SK-N-SH treated with all-trans-retinoic acid at 6 μM for 48 hours (cell line): ENCODE data around the gene SPTB.

Experiments used
- ARNTL ChIP-seq: fragments of 450-650 bp; formaldehyde crosslinking; IDR thresholded peaks from 2 replicates; pipeline ENCODE4 v1.5.0; 2020; ENCODE audit warnings: low read depth, mild to moderate bottlenecking, moderate library complexity, borderline replicate concordance
- BACH2 ChIP-seq: fragments of 250-450 bp; sonication (Bioruptor Pico); IDR thresholded peaks from 2 replicates; pipeline ENCODE4 v1.9.0; 2021; ENCODE audit warnings: mild to moderate bottlenecking, borderline replicate concordance
- CREB5 ChIP-seq: fragments of 250-450 bp; sonication (Bioruptor Pico); IDR thresholded peaks from 2 replicates; pipeline ENCODE4 v1.5.1; 2020; ENCODE audit warnings: low read depth, mild to moderate bottlenecking, moderate library complexity
- CSDC2 ChIP-seq: fragments of 250-450 bp; sonication (Bioruptor Pico); IDR thresholded peaks from 2 replicates; pipeline ENCODE4 v1.5.0; 2020; ENCODE audit warnings: mild to moderate bottlenecking, moderate library complexity
- ESRRG ChIP-seq: fragments of 250-450 bp; sonication (Bioruptor Pico); IDR thresholded peaks from 2 replicates; pipeline ENCODE4 v1.6.1; 2021; ENCODE audit warnings: mild to moderate bottlenecking
- GLIS3 ChIP-seq: fragments of 250-450 bp; sonication (Bioruptor Pico); IDR thresholded peaks from 2 replicates; pipeline ENCODE4 v1.5.0; 2020; ENCODE audit warnings: mild to moderate bottlenecking, moderate library complexity
- POU6F1 ChIP-seq: fragments of 250-450 bp; sonication (Bioruptor Pico); IDR thresholded peaks from 2 replicates; pipeline ENCODE4 v1.8.0; 2021; ENCODE audit warnings: low read depth, mild to moderate bottlenecking, moderate library complexity, borderline replicate concordance
- PPARA ChIP-seq: fragments of 250-450 bp; sonication (Bioruptor Pico); IDR thresholded peaks from 2 replicates; pipeline ENCODE4 v1.5.0; 2020; ENCODE audit warnings: mild to moderate bottlenecking, borderline replicate concordance
- TCF4 ChIP-seq: fragments of 250-450 bp; sonication (Bioruptor Pico); IDR thresholded peaks from 2 replicates; pipeline ENCODE4 v1.8.0; 2021; ENCODE audit warnings: mild to moderate bottlenecking, moderate library complexity, borderline replicate concordance
- ZFP3 ChIP-seq: fragments of 250-450 bp; sonication (Bioruptor Pico); IDR thresholded peaks from 2 replicates; pipeline ENCODE4 v1.5.0; 2020; ENCODE audit warnings: mild to moderate bottlenecking, moderate library complexity
- ZFP30 ChIP-seq: fragments of 450-650 bp; formaldehyde crosslinking; IDR thresholded peaks from 2 replicates; pipeline ENCODE4 v1.5.0; 2022; ENCODE audit warnings: mild to moderate bottlenecking, moderate library complexity
- ZNF8 ChIP-seq: fragments of 450-650 bp; formaldehyde crosslinking; IDR thresholded peaks from 2 replicates; pipeline ENCODE4 v1.5.0; 2020; ENCODE audit warnings: mild to moderate bottlenecking, moderate library complexity
- TF ChIP-seq, protein P1 (sequence below): fragments of 250-450 bp; sonication (Bioruptor Pico); IDR thresholded peaks from 2 replicates; pipeline ENCODE4 v1.5.0; 2020; ENCODE audit warnings: mild to moderate bottlenecking, moderate library complexity
- TF ChIP-seq, protein P2 (sequence below): fragments of 250-450 bp; sonication (Bioruptor Pico); IDR thresholded peaks from 2 replicates; pipeline ENCODE4 v1.8.0; 2020; ENCODE audit warnings: mild to moderate bottlenecking, moderate library complexity, borderline replicate concordance

GRCh38 chr14:64828071-64828470 lies 51.6 kb downstream of the SPTB start:
- TF ChIP-seq ZFP30 (CRISPR knock-in tag) (no peak), ARNTL (CRISPR knock-in tag) (no peak), ESRRG (CRISPR knock-in tag) (no peak), CREB5 (CRISPR knock-in tag) (no peak), ZNF8 (CRISPR knock-in tag) (no peak), BACH2 (CRISPR knock-in tag) (no peak), TCF4 (CRISPR knock-in tag) (no peak), PPARA (no peak), ZFP3 (CRISPR knock-in tag) (no peak), GLIS3 (CRISPR knock-in tag) (no peak), CSDC2 (CRISPR knock-in tag) (no peak), POU6F1 (CRISPR knock-in tag) (no peak)
- TF ChIP-seq, protein P1, sequence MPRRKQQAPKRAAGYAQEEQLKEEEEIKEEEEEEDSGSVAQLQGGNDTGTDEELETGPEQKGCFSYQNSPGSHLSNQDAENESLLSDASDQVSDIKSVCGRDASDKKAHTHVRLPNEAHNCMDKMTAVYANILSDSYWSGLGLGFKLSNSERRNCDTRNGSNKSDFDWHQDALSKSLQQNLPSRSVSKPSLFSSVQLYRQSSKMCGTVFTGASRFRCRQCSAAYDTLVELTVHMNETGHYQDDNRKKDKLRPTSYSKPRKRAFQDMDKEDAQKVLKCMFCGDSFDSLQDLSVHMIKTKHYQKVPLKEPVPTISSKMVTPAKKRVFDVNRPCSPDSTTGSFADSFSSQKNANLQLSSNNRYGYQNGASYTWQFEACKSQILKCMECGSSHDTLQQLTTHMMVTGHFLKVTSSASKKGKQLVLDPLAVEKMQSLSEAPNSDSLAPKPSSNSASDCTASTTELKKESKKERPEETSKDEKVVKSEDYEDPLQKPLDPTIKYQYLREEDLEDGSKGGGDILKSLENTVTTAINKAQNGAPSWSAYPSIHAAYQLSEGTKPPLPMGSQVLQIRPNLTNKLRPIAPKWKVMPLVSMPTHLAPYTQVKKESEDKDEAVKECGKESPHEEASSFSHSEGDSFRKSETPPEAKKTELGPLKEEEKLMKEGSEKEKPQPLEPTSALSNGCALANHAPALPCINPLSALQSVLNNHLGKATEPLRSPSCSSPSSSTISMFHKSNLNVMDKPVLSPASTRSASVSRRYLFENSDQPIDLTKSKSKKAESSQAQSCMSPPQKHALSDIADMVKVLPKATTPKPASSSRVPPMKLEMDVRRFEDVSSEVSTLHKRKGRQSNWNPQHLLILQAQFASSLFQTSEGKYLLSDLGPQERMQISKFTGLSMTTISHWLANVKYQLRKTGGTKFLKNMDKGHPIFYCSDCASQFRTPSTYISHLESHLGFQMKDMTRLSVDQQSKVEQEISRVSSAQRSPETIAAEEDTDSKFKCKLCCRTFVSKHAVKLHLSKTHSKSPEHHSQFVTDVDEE (CRISPR knock-in tag): no peak
- TF ChIP-seq, protein P2, sequence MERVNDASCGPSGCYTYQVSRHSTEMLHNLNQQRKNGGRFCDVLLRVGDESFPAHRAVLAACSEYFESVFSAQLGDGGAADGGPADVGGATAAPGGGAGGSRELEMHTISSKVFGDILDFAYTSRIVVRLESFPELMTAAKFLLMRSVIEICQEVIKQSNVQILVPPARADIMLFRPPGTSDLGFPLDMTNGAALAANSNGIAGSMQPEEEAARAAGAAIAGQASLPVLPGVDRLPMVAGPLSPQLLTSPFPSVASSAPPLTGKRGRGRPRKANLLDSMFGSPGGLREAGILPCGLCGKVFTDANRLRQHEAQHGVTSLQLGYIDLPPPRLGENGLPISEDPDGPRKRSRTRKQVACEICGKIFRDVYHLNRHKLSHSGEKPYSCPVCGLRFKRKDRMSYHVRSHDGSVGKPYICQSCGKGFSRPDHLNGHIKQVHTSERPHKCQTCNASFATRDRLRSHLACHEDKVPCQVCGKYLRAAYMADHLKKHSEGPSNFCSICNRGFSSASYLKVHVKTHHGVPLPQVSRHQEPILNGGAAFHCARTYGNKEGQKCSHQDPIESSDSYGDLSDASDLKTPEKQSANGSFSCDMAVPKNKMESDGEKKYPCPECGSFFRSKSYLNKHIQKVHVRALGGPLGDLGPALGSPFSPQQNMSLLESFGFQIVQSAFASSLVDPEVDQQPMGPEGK: no peak
